ENCODE results near the gene COBLL1.

Gene COBLL1

GRCh38 chr2:164662868-164663631 lies 178.6 kb downstream of the COBLL1 start:
- no peak for DNase-seq

GRCh38 chr2:164662066-164662465 lies 179.6 kb downstream of the COBLL1 start:
- DNase-seq, result no peak

GRCh38 chr2:164661349-164661748 lies 180.3 kb downstream of the COBLL1 start:
- DNase-seq, result peak; percentile 22

- DNase-seq, result no peak
Observed at GRCh38 chr2:164657129-164657528, 184.5 kb downstream of the COBLL1 start.

- DNase-seq, result no peak
Observed at GRCh38 chr2:164655750-164656149, 185.9 kb downstream of the COBLL1 start.

GRCh38 chr2:164655336-164655735 lies 186.3 kb downstream of the COBLL1 start:
- DNase-seq, result no peak

GRCh38 chr2:164651361-164651760 lies 190.3 kb downstream of the COBLL1 start:
- no peak for DNase-seq

- no peak for DNase-seq
Observed at GRCh38 chr2:164644036-164644700, 197.5 kb downstream of the COBLL1 start.

GRCh38 chr2:164642946-164643555 lies 198.6 kb downstream of the COBLL1 start:
- no peak for DNase-seq

GRCh38 chr2:164642268-164642667 lies 199.4 kb downstream of the COBLL1 start:
- DNase-seq, result no peak

All from OCI-M1 (cell line).